A549 treated with Hydrocortisone at 1 μM for 4 hours (cell line): ENCODE data around the gene MYL10. TPM values are rescaled to one million over a fixed set of nuclear protein-coding genes. Genes with fewer than 3 reads are reported as not detected.

Experiments used
- total RNA-seq: library from RNA; stranded (reverse); fragments of 200-300 nt; extraction: Qiagen RNA extraction; gene quantifications from 5 replicates; pipeline ENCODE4 v1.2.3, GENCODE V29; 2022

Gene MYL10
- not detected in 5 replicates for total RNA-seq

GRCh38 chr7:101629171-101629570 is at the start of gene MYL10:
Gene MYL10 (minus strand): TSS chr7:101629296. CDS start chr7:101629118, 178 bp downstream.

Other genes starting within 250 kb of the MYL10 start
- 43.4 to 46.6 TPM (median 44.3 TPM) in 5 replicates for gene CUX1, start 188.3 kb upstream of the MYL10 start, total RNA-seq